Fibroblast of skin of abdomen (primary cell): Measurements from ENCODE around the gene ANKRD6.

ENCODE experiments used
- DNase-seq: peaks from one replicate; pipeline ENCODE4 v3.0.0-alpha.2; 2013

The ANKRD6 gene

GRCh38 chr6:89566008-89566800, 133.3 kb downstream of the ANKRD6 start:
- DNase-seq: no peak

- DNase-seq: no peak
These were observed 134.1 kb downstream of the ANKRD6 start for GRCh38 chr6:89566930-89567629.

GRCh38 chr6:89567630-89568390, 134.9 kb downstream of the ANKRD6 start:
- DNase-seq: no peak

- DNase-seq: no peak
These were observed 142.1 kb downstream of the ANKRD6 start for GRCh38 chr6:89574910-89575561.

GRCh38 chr6:89575562-89575960, 142.6 kb downstream of the ANKRD6 start:
- DNase-seq: no peak

GRCh38 chr6:89580997-89581666, 148.2 kb downstream of the ANKRD6 start:
- DNase-seq: no peak

- no peak for DNase-seq
These were observed 148.7 kb downstream of the ANKRD6 start for GRCh38 chr6:89581689-89582088.

DNA sequence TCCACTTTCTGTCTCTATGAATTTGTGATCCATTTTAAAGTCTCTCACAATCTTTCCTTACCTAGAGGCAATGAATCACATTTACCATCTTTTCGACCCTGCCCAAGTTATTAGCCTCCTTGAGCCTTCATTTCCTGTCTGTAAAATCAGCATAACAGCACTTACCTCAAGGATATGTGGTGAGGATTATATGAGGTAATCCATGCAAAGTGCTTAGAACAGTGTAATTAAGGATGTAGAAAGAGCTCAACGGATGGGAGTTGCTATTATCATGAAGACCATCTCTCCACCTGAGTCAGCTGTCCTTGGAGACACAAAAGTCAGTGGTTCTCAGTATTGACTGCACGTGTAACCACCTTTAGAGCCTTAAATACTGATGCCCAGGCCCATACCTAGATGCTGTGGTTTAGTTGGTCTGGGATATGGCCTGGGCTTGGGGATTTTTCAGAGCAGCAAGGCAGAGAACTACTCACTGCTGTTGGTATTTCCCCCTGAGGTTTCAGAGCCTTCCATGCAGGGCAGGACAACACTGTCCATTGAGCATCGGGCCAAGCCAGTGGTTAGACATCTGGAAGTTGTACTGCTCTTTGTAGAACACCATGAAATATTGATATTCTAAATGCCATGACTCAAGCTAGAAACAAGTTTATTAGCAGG, 149.8 kb downstream of the ANKRD6 start:
- DNase-seq: no peak

DNA sequence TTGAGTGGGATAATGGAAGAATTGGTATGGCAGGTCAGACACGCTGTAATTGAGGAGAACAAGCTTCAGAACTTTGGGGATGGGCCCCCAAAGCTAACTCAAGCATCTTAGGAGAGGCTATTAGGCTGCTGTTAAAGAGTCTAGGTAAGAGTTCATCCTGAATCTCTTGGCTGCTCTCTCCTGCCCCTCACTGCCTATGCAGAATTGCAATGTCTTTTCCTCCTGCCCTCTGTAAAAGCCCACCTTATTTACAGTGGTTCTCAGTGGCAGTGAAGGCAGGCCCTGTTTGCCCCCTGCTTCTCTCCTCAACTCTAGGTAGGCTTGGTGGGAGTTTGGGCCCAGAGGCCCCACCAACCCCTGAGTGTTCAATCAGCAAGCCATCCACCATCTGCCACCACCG, 150.6 kb downstream of the ANKRD6 start:
- no peak for DNase-seq

- no peak for DNase-seq
These were observed 151.6 kb downstream of the ANKRD6 start for GRCh38 chr6:89584539-89584938.

- DNase-seq: peak; percentile 20
These were observed 152.2 kb downstream of the ANKRD6 start for GRCh38 chr6:89585154-89585553.

DNA sequence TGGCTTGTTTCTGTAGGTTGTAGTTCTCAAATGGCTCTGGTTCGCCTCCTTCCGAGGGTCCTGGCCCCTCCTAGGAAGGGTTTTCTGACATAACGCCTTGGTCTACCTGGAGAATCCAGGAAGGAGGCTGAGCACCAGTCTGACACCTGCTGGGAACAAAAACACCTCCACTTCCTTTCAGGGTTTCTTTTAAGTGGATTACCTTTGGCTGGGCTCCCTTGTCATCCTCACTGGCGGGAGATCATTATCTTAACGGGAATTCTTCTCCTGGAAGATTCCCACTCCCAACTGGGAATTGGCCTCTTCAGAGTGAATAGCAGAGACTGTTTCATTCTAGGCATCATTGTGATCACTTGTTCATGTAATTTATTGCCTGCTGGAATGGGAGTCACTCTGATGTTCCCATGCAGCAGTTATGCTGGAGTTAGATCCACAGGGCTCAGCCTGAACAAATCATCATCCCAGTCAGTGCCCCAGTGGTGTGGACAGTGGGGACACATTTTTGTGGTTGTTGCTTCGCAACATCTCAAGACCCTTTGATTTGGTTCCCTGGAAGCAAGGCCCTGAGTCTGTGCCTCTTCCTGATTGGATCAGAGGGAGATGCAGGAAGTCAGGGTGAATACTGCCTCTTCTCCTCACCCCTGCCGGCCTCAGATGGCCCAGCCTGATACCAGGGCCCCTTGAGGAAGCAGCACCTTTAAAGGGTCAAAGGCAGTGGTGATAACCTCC, 156.5 kb downstream of the ANKRD6 start:
- no peak for DNase-seq

- no peak for DNase-seq
These were observed 157.2 kb downstream of the ANKRD6 start for GRCh38 chr6:89590133-89590532.

- no peak for DNase-seq
These were observed 158.8 kb downstream of the ANKRD6 start for GRCh38 chr6:89591745-89592144.

DNA sequence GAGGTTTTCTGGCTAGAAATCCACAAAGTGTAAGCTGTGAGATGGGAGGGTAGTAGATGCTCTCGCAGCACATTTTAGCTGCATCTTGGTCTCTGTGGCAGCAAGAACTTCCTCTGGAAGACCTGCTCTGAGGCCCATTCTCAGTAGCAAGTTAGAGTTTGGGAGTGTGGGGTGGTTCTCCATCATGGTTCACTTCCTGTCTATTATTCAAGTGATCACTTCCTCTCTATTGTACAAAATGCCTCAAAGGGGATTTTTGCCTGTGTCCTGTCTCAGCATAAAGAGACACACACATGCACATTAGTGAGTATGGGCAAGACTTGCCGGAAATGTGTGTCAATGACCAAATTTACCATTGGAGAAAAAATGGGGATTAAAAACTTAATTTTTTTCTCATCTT, 163.1 kb downstream of the ANKRD6 start:
- DNase-seq: no peak

- DNase-seq: no peak
These were observed 163.5 kb downstream of the ANKRD6 start for GRCh38 chr6:89596484-89596883.

DNA sequence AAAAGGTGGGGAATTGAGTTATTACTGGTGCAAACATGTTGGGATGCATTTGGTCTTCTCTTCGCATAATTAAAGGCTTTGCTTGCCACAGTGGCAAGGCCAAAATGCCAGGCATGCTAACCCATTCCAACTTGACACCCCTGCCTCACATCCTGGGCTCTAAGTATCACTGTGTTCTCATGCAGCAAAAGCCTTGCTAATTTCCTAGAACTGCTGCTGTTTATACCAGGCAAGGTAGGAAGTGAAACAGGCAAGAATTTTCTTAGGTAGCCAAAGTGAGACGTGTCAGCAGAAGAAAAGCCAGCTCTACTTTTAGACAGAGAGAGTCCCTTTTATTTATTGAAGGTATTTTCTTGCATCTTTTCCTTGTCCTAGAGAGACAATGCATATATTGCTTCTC, 164.4 kb downstream of the ANKRD6 start:
- DNase-seq: no peak

- DNase-seq: peak; percentile 23
These were observed 165.0 kb downstream of the ANKRD6 start for GRCh38 chr6:89597988-89598387.

- DNase-seq: no peak
These were observed 166.8 kb downstream of the ANKRD6 start for GRCh38 chr6:89599727-89600126.

- no peak for DNase-seq
These were observed 169.2 kb downstream of the ANKRD6 start for GRCh38 chr6:89602166-89602565.

- no peak for DNase-seq
These were observed 171.7 kb downstream of the ANKRD6 start for GRCh38 chr6:89604653-89605052.
